Islet of Langerhans (tissue), 1 donor: ENCODE data around the gene NTM.

Source experiments
- FAIRE-seq: peaks from one replicate; lab custom pipeline; 2011; peaks lifted over from hg19 to GRCh38; lab: Jason Lieb, UNC

The NTM gene

GRCh38 chr11:131785801-131786200, 415.4 kb downstream of the NTM start:
- FAIRE-seq = no peak

GRCh38 chr11:131787119-131787518, 416.7 kb downstream of the NTM start:
- no peak for FAIRE-seq

GRCh38 chr11:131790586-131790985, 420.2 kb downstream of the NTM start:
- FAIRE-seq = no peak

GRCh38 chr11:131792243-131792642, 421.8 kb downstream of the NTM start:
- FAIRE-seq = no peak

GRCh38 chr11:131796089-131796488, 425.7 kb downstream of the NTM start:
- no peak for FAIRE-seq

GRCh38 chr11:131796541-131796940, 426.1 kb downstream of the NTM start:
- FAIRE-seq = no peak

- no peak for FAIRE-seq
These were observed 430.0 kb downstream of the NTM start for GRCh38 chr11:131800452-131800851.

- no peak for FAIRE-seq
These were observed 432.2 kb downstream of the NTM start for GRCh38 chr11:131802440-131803115.

GRCh38 chr11:131807876-131808275, 437.5 kb downstream of the NTM start:
- no peak for FAIRE-seq

- FAIRE-seq = no peak
These were observed 438.1 kb downstream of the NTM start for GRCh38 chr11:131808470-131808869.

- no peak for FAIRE-seq
These were observed 438.9 kb downstream of the NTM start for GRCh38 chr11:131809203-131809918.

GRCh38 chr11:131810541-131810940, 440.1 kb downstream of the NTM start:
- FAIRE-seq = no peak

GRCh38 chr11:131811383-131811782, 441.0 kb downstream of the NTM start:
- FAIRE-seq = no peak

GRCh38 chr11:131814108-131814507, 443.7 kb downstream of the NTM start:
- FAIRE-seq = peak; percentile 24

- FAIRE-seq = no peak
These were observed 445.2 kb downstream of the NTM start for GRCh38 chr11:131815590-131815989.

- FAIRE-seq = no peak
These were observed 445.6 kb downstream of the NTM start for GRCh38 chr11:131816051-131816450.

- no peak for FAIRE-seq
These were observed 447.3 kb downstream of the NTM start for GRCh38 chr11:131817687-131818188.

- FAIRE-seq = no peak
These were observed 449.4 kb downstream of the NTM start for GRCh38 chr11:131819865-131820264.

- no peak for FAIRE-seq
These were observed 452.1 kb downstream of the NTM start for GRCh38 chr11:131822506-131822905.

- FAIRE-seq = no peak
These were observed 453.4 kb downstream of the NTM start for GRCh38 chr11:131823772-131824171.

- FAIRE-seq = no peak
These were observed 454.4 kb downstream of the NTM start for GRCh38 chr11:131824771-131825170.

- FAIRE-seq = no peak
These were observed 457.0 kb downstream of the NTM start for GRCh38 chr11:131827430-131827829.

- no peak for FAIRE-seq
These were observed 459.3 kb downstream of the NTM start for GRCh38 chr11:131829725-131830124.

- FAIRE-seq = no peak
These were observed 461.7 kb downstream of the NTM start for GRCh38 chr11:131832079-131832478.
